Keratinocyte (primary cell): ENCODE data around the gene CFAP57. TPM values are rescaled to one million over a fixed set of nuclear protein-coding genes. Genes with fewer than 3 reads are reported as not detected.

Experiments
- DNase-seq: peaks from one replicate; pipeline ENCODE4 v3.0.0-alpha.2; 2011; ENCODE audit warnings: low read depth, missing footprints, low spot score
- FAIRE-seq: peaks from 2 replicates; lab custom pipeline; 2011; peaks lifted over from hg19 to GRCh38; lab: Jason Lieb, UNC
- H2AFZ ChIP-seq: 2 replicates; pipeline ENCODE4 v1.6.0; 2012; ENCODE audit warnings: low read length, control low read depth, inconsistent platforms; ENCODE audit not compliant: control insufficient read depth
- H3K27ac ChIP-seq: 2 replicates; pipeline ENCODE4 v1.5.1; 2011; ENCODE audit warnings: low read length; ENCODE audit not compliant: control insufficient read depth, insufficient read depth
- H3K27me3 ChIP-seq: 3 replicates; pipeline ENCODE4 v1.6.0; 2011; ENCODE audit warnings: low read length; ENCODE audit not compliant: control insufficient read depth, insufficient read depth; ENCODE audit errors: extremely low read depth
- H3K36me3 ChIP-seq, 2 experiments: 2 replicates in 1 of 2; 3 replicates in 1 of 2; pipeline ENCODE4 v1.5.1; 2011; ENCODE audit warnings: low read length in 2 of 2, mild to moderate bottlenecking in 1 of 2; ENCODE audit not compliant: control insufficient read depth in 2 of 2, insufficient read depth in 2 of 2; ENCODE audit errors: extremely low read depth in 1 of 2
- H3K4me1 ChIP-seq: 3 replicates; pipeline ENCODE4 v1.5.1; 2011; ENCODE audit warnings: low read length; ENCODE audit not compliant: control insufficient read depth, insufficient read depth; ENCODE audit errors: extremely low read depth
- H3K4me2 ChIP-seq: 3 replicates; pipeline ENCODE4 v1.6.0; 2011; ENCODE audit warnings: low read depth, low read length; ENCODE audit not compliant: control insufficient read depth, insufficient read depth; ENCODE audit errors: extremely low read depth
- H3K4me3 ChIP-seq, 3 experiments: fragments of 200-600 bp in 1 of 3; sonication (generic) in 1 of 3; 2 replicates in 2 of 3; 3 replicates in 1 of 3; pipeline ENCODE4 v1.5.1; 2011 to 2016; ENCODE audit warnings: low read length in 3 of 3, mild to moderate bottlenecking in 3 of 3, control low read depth in 2 of 3, inconsistent platforms in 1 of 3, low read depth in 1 of 3, mixed read lengths in 1 of 3, mixed run types in 1 of 3, moderate library complexity in 1 of 3; ENCODE audit not compliant: control insufficient read depth in 2 of 3, insufficient read depth in 2 of 3; ENCODE audit errors: extremely low read depth in 1 of 3
- H3K79me2 ChIP-seq: 2 replicates; pipeline ENCODE4 v1.6.0; 2012; ENCODE audit warnings: low read length; ENCODE audit not compliant: control insufficient read depth, insufficient read depth
- H3K9ac ChIP-seq: 3 replicates; pipeline ENCODE4 v1.6.0; 2011; ENCODE audit warnings: low read length; ENCODE audit not compliant: control insufficient read depth, insufficient read depth; ENCODE audit errors: extremely low read depth
- H3K9me1 ChIP-seq: 3 replicates; pipeline ENCODE4 v1.6.0; 2011; ENCODE audit warnings: low read length; ENCODE audit not compliant: control insufficient read depth, insufficient read depth; ENCODE audit errors: extremely low read depth
- H3K9me3 ChIP-seq: 2 replicates; pipeline ENCODE4 v1.5.1; 2012; ENCODE audit warnings: low read depth, low read length; ENCODE audit not compliant: control insufficient read depth
- H4K20me1 ChIP-seq: 3 replicates; pipeline ENCODE4 v1.6.0; 2011; ENCODE audit warnings: low read length; ENCODE audit not compliant: control insufficient read depth, insufficient read depth; ENCODE audit errors: extremely low read depth
- EZH2 ChIP-seq: IDR thresholded peaks from one replicate; pipeline ENCODE4 v1.6.1; 2012; ENCODE audit warnings: inconsistent platforms, mild to moderate bottlenecking, low read length, moderate library complexity
- dilution Hi-C: fragments of 300-500 bp; cut with MboI; formaldehyde crosslinking; loops from one replicate; pipeline ENCODE4 v1.7.0; 2020; ENCODE audit warnings: low sequenced_read_pairs; ENCODE audit not compliant: extremely low pct_ligation_motif_present
- polyA plus RNA-seq, 5 experiments: library from polyadenylated mRNA; depleted of rRNA in 3 of 5; stranded (reverse) in 3 of 5; stranded (forward) in 1 of 5; unstranded in 1 of 5; fragments of >200 nt; gene quantifications; 1 replicate in 1 of 5; 2 replicates in 3 of 5; 3 replicates in 1 of 5; pipeline versions ENCODE4 v1.2.1 to v1.2.3, GENCODE V29; 2011 to 2012; ENCODE audit warnings: missing spikeins in 2 of 5, low read depth in 1 of 5, low replicate concordance in 1 of 5
- TF ChIP-seq, protein P1 (sequence below), 3 experiments: IDR thresholded peaks in 1 of 3; conservative IDR thresholded peaks in 1 of 3; optimal IDR thresholded peaks in 1 of 3; 2 replicates in 2 of 3; 3 replicates in 1 of 3; pipeline versions ENCODE3 to v1.5.1; 2011; ENCODE audit warnings: low read length in 3 of 3, mild to moderate bottlenecking in 3 of 3, moderate library complexity in 2 of 3, control low read depth in 1 of 3, inconsistent platforms in 1 of 3; ENCODE audit not compliant: insufficient read depth in 2 of 3; ENCODE audit errors: extremely low read depth in 1 of 3

CFAP57 gene
- polyA plus RNA-seq, 1 donor (not counting 4 experiments of a cell fraction or from before 2014, with no cell fraction given), result 0.39 TPM

- H3K9me3 ChIP-seq, result no peaks in the 10 kb centered on the region
- H3K4me2 ChIP-seq, result no peak overlapping the region
- no peak for FAIRE-seq
- H3K4me1 ChIP-seq, result peaks cover 9% of the 10 kb centered on the region
- H3K4me3 ChIP-seq, result no peak overlapping the region
- H3K9me1 ChIP-seq, result no peaks in the 10 kb centered on the region
- no peak overlapping the region for H3K27ac ChIP-seq
- DNase-seq, result no peak
- H4K20me1 ChIP-seq, result no peaks in the 10 kb centered on the region
- no peak overlapping the region for H3K9ac ChIP-seq
- TF ChIP-seq, protein P1, sequence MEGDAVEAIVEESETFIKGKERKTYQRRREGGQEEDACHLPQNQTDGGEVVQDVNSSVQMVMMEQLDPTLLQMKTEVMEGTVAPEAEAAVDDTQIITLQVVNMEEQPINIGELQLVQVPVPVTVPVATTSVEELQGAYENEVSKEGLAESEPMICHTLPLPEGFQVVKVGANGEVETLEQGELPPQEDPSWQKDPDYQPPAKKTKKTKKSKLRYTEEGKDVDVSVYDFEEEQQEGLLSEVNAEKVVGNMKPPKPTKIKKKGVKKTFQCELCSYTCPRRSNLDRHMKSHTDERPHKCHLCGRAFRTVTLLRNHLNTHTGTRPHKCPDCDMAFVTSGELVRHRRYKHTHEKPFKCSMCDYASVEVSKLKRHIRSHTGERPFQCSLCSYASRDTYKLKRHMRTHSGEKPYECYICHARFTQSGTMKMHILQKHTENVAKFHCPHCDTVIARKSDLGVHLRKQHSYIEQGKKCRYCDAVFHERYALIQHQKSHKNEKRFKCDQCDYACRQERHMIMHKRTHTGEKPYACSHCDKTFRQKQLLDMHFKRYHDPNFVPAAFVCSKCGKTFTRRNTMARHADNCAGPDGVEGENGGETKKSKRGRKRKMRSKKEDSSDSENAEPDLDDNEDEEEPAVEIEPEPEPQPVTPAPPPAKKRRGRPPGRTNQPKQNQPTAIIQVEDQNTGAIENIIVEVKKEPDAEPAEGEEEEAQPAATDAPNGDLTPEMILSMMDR (optimal IDR thresholded peaks at IDR 0.05 in 1 of 3, IDR thresholded peaks at IDR 0.05 in 1 of 3, conservative IDR thresholded peaks at IDR 0.05 in 1 of 3; ENCODE audit: extremely low read depth in 1 of 3, insufficient read depth in 2 of 3, low read length in 3 of 3), result no peak
- TF ChIP-seq EZH2, result no peak
- H3K79me2 ChIP-seq, result no peaks in the 10 kb centered on the region
- H3K27me3 ChIP-seq, result no peaks in the 10 kb centered on the region
- no peaks in the 10 kb centered on the region for H3K36me3 ChIP-seq
- dilution Hi-C loops, result no loop called here
- no peak overlapping the region for H2AFZ ChIP-seq
Measured at GRCh38 chr1:43292679-43293078, 120.5 kb downstream of the CFAP57 start.

DNA sequence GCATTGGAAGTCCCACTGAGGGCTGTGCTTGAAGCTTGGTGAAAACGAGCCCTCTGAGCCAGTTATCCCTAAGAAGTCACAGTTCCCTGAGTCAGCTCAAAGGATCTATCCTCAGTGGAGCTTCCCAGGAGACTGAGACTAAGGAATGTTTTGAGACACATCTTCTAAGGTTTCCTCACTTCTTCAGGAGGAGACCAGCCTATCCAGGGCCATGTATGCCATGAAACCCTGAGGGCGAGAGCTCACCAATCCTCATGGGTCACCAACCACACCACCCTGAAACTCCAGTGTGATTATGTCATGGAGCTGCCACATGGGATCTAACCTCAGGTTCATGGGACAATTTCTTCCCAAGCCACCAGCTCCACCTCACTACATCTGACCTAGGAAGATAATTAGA is 121.0 kb downstream of the CFAP57 start:
- no peaks in the 10 kb centered on the region for H3K79me2 ChIP-seq
- H3K4me3 ChIP-seq, result no peak overlapping the region
- H3K4me2 ChIP-seq, result no peak overlapping the region
- no peak for FAIRE-seq
- no peaks in the 10 kb centered on the region for H3K9me3 ChIP-seq
- H3K9ac ChIP-seq, result no peak overlapping the region
- no peak for TF ChIP-seq EZH2
- TF ChIP-seq, protein P1 (optimal IDR thresholded peaks at IDR 0.05 in 1 of 3, IDR thresholded peaks at IDR 0.05 in 1 of 3, conservative IDR thresholded peaks at IDR 0.05 in 1 of 3; ENCODE audit: extremely low read depth in 1 of 3, insufficient read depth in 2 of 3, low read length in 3 of 3), result no peak
- no peak overlapping the region for H2AFZ ChIP-seq
- no peak overlapping the region for H3K27ac ChIP-seq
- H3K36me3 ChIP-seq, result no peaks in the 10 kb centered on the region
- no peaks in the 10 kb centered on the region for H3K27me3 ChIP-seq
- H3K9me1 ChIP-seq, result no peaks in the 10 kb centered on the region
- dilution Hi-C loops, result no loop called here
- no peak for DNase-seq
- no peaks in the 10 kb centered on the region for H4K20me1 ChIP-seq
- H3K4me1 ChIP-seq, result peaks cover 9% of the 10 kb centered on the region
